Activated naive CD8-positive, alpha-beta T cell treated with anti-CD3 and anti-CD28 coated beads for 36 hours (primary cell): ENCODE results near the gene KRTAP19-7. TPM values are rescaled to one million over a fixed set of nuclear protein-coding genes. Genes with fewer than 3 reads are reported as not detected.

ENCODE experiments used
- DNase-seq: peaks from one replicate; pipeline ENCODE4 v3.0.0; 2021
- H3K27ac Mint-ChIP-seq: one replicate; pipeline ENCODE4 v1.8.0; 2022; ENCODE audit warnings: mild to moderate bottlenecking, moderate library complexity, mixed read lengths
- H3K27me3 Mint-ChIP-seq: one replicate; pipeline ENCODE4 v1.8.0; 2022; ENCODE audit warnings: mild to moderate bottlenecking, mixed read lengths
- H3K36me3 Mint-ChIP-seq: one replicate; pipeline ENCODE4 v1.8.0; 2021; ENCODE audit warnings: mild to moderate bottlenecking, mixed read lengths
- H3K4me1 Mint-ChIP-seq: one replicate; pipeline ENCODE4 v1.8.0; 2021; ENCODE audit warnings: mixed read lengths
- H3K4me3 Mint-ChIP-seq: one replicate; pipeline ENCODE4 v1.8.0; 2022; ENCODE audit warnings: mild to moderate bottlenecking, moderate library complexity, mixed read lengths
- H3K9me3 Mint-ChIP-seq: one replicate; pipeline ENCODE4 v1.8.0; 2022; ENCODE audit warnings: mixed read lengths
- total RNA-seq, 2 experiments: library from RNA; stranded (reverse); gene quantifications; one replicate each; pipeline ENCODE4 v1.2.3, GENCODE V29; 2021

Gene KRTAP19-7
- total RNA-seq, 2 experiments from 2014 or later, result not detected

GRCh38 chr21:30541764-30542163, 19.4 kb downstream of the KRTAP19-7 start, which contains the start of gene KRTAP19-6:
KRTAP19-6 (minus strand) TSS chr21:30541864; CDS start chr21:30541833, 31 bp downstream.
- no peak within 1 kb of the TSS for H3K4me3 Mint-ChIP-seq
- no peaks in the 10 kb centered on the region for H3K36me3 Mint-ChIP-seq
- no peak within 1 kb of the TSS for H3K27ac Mint-ChIP-seq
- no peak for DNase-seq
- H3K9me3 Mint-ChIP-seq, result peaks cover 7% of the 10 kb centered on the region
- H3K4me1 Mint-ChIP-seq, result no peaks in the 10 kb centered on the region
- H3K27me3 Mint-ChIP-seq, result no peaks in the 10 kb centered on the region

- no peak for DNase-seq
- H3K4me1 Mint-ChIP-seq, result no peaks in the 10 kb centered on the region
- no peak overlapping the region for H3K4me3 Mint-ChIP-seq
- peaks cover 1% of the 10 kb centered on the region for H3K9me3 Mint-ChIP-seq
- no peaks in the 10 kb centered on the region for H3K36me3 Mint-ChIP-seq
- H3K27ac Mint-ChIP-seq, result no peak overlapping the region
- peaks cover 12% of the 10 kb centered on the region for H3K27me3 Mint-ChIP-seq
These were observed 42.2 kb downstream of the KRTAP19-7 start for GRCh38 chr21:30518876-30519275.

DNA sequence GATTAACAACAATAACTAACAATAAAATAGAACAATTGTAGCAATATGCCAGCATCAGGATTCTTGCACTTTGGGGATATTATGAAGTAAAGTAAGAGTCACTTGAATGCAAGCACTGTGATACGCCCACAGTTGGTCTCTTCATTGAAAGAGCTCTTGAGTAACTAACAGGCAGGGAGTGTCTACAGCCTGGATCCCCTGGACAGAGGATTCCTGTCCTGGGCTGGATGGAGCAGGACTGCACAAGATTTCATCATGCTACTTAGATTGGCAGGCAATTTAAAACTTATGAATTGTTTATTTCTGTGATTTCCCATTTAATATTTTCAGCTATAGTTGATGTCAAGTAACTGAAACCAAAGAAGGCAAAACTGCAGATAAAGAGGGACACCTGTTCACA, 45.4 kb downstream of the KRTAP19-7 start:
- H3K36me3 Mint-ChIP-seq, result no peaks in the 10 kb centered on the region
- no peak for DNase-seq
- peaks cover 1% of the 10 kb centered on the region for H3K9me3 Mint-ChIP-seq
- peaks cover 12% of the 10 kb centered on the region for H3K27me3 Mint-ChIP-seq
- H3K27ac Mint-ChIP-seq, result no peak overlapping the region
- no peaks in the 10 kb centered on the region for H3K4me1 Mint-ChIP-seq
- H3K4me3 Mint-ChIP-seq, result no peak overlapping the region

Other genes with a start within 250 kb of the KRTAP19-7 start
- gene KRTAP26-1, start 241.0 kb downstream of the KRTAP19-7 start, total RNA-seq, result not detected
- not detected for gene KRTAP27-1, start 223.6 kb downstream of the KRTAP19-7 start, total RNA-seq
- not detected for gene KRTAP23-1, start 212.7 kb downstream of the KRTAP19-7 start, total RNA-seq
- not detected for gene KRTAP13-2, start 189.0 kb downstream of the KRTAP19-7 start, total RNA-seq
- not detected for gene KRTAP13-1, start 165.3 kb downstream of the KRTAP19-7 start, total RNA-seq
- gene KRTAP13-3, start 135.4 kb downstream of the KRTAP19-7 start, total RNA-seq, result not detected
- gene KRTAP13-4, start 131.1 kb downstream of the KRTAP19-7 start, total RNA-seq, result not detected
- gene KRTAP15-1, start 121.0 kb downstream of the KRTAP19-7 start, total RNA-seq, result not detected
- not detected for gene KRTAP19-1, start 80.9 kb downstream of the KRTAP19-7 start, total RNA-seq
- gene KRTAP19-2, start 73.9 kb downstream of the KRTAP19-7 start, total RNA-seq, result not detected
- not detected for gene KRTAP19-3, start 69.3 kb downstream of the KRTAP19-7 start, total RNA-seq
- gene KRTAP19-4, start 64.1 kb downstream of the KRTAP19-7 start, total RNA-seq, result not detected
- gene KRTAP19-5, start 59.2 kb downstream of the KRTAP19-7 start, total RNA-seq, result not detected
- gene KRTAP19-6, start 19.4 kb downstream of the KRTAP19-7 start, total RNA-seq, result not detected
- not detected for gene KRTAP22-2, start 29.1 kb upstream of the KRTAP19-7 start, total RNA-seq
- not detected for gene KRTAP6-3, start 31.1 kb upstream of the KRTAP19-7 start, total RNA-seq
- gene KRTAP6-2, start 37.6 kb upstream of the KRTAP19-7 start, total RNA-seq, result not detected
- gene KRTAP22-1, start 39.8 kb upstream of the KRTAP19-7 start, total RNA-seq, result not detected
- gene KRTAP6-1, start 52.6 kb upstream of the KRTAP19-7 start, total RNA-seq, result not detected
- gene KRTAP20-1, start 55.1 kb upstream of the KRTAP19-7 start, total RNA-seq, result not detected
- not detected for gene KRTAP20-4, start 59.3 kb upstream of the KRTAP19-7 start, total RNA-seq
- gene KRTAP20-2, start 73.9 kb upstream of the KRTAP19-7 start, total RNA-seq, result not detected
- gene KRTAP20-3, start 81.5 kb upstream of the KRTAP19-7 start, total RNA-seq, result not detected
- not detected for gene KRTAP21-3, start 157.5 kb upstream of the KRTAP19-7 start, total RNA-seq
- not detected for gene KRTAP21-2, start 185.9 kb upstream of the KRTAP19-7 start, total RNA-seq
- gene KRTAP21-1, start 194.1 kb upstream of the KRTAP19-7 start, total RNA-seq, result not detected